Stimulated activated CD8-positive, alpha-beta memory T cell treated with anti-CD3 and anti-CD28 coated beads, Interleukin-15, amount 100 ng/mL, for 1 hour (primary cell): ENCODE data around the gene CFLAR.
"Not testable (repeated sequence)": the region's sequence is repeated elsewhere in the genome, so short reads cannot be mapped to it uniquely, and the experiment has no call there.

Source experiments
- DNase-seq: peaks from one replicate; pipeline ENCODE4 v3.0.0-alpha.2; 2020; ENCODE audit warnings: low read depth

The CFLAR gene

GRCh38 chr2:201116115-201116958 is at the start of gene CFLAR:
Gene CFLAR (plus strand): TSS chr2:201116164. CDS start chr2:201129866, 13,702 bp downstream.
- peak; percentile 61 for DNase-seq

DNA sequence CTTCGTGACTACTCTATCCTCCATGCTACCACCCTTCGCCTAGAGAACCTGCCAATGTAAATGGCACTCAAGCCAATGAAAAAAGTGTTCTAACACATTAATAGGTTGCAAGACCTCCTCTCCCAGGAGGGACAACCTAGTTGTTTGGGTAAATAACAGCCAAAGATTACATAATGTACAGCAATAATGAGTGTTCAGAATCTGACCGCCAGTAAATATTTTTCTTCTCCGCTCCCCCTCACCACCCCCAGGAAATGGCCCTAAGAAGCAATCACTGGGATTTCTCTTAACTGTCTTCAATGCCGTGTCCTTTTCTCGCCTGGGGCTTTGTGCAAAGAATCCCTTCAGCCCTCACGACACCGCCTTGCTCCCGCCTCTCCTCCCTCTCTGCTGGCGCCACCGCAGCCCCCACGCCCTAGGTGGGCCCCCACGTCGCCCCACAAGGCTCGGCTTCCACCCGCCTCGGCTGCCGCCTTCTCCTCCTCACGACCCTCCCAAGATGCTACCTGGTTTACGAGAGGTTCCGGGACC is 45.0 kb upstream of the CFLAR start:
- no peak for DNase-seq

GRCh38 chr2:201071479-201072200 is 44.3 kb upstream of the CFLAR start, which contains the start of the genes HYCC2 and NDUFB3:
Gene HYCC2 (minus strand): TSS chr2:201071671. CDS start chr2:201024009, 47,662 bp downstream.
Gene NDUFB3 (plus strand): TSS chr2:201072001. CDS start chr2:201078883, 6,882 bp downstream.
- peak; percentile 78 for DNase-seq

DNA sequence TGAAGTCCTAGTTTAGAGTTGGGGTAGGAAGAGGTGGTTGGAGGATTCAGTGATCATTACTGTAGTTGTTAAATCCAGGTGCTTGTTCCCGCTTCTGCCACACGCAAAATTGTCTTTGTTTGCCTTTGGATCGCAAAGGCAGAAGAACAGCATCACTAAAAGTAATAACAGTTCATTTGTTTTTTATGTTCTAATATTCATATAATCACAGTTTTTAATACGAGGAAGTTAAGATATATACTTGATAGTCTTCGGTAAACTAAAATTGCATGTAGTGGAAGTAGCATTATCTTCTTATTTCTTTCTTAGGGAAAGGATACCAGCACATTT is 43.8 kb upstream of the CFLAR start:
- DNase-seq: no peak

DNA sequence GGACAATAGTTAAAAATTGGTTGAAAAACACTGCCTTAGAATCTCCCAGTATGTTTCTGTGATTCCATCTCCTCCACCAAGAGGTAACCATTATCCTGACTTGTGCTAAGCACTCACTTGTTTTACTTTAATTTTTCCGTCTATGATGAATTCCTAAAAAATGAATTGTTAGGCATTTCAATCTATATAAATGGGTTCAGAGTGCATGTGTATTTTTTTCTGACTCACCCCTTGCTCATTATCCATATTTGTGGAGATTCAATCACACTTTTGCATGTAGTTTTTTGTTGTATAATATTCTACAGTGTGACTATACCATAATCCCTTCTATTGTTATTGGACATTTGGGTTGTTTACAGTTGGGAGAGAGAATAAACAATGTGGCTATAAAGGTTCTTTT is 42.9 kb upstream of the CFLAR start:
- DNase-seq: no peak

- no peak for DNase-seq
These were observed 41.0 kb upstream of the CFLAR start for GRCh38 chr2:201074996-201075395.

DNA sequence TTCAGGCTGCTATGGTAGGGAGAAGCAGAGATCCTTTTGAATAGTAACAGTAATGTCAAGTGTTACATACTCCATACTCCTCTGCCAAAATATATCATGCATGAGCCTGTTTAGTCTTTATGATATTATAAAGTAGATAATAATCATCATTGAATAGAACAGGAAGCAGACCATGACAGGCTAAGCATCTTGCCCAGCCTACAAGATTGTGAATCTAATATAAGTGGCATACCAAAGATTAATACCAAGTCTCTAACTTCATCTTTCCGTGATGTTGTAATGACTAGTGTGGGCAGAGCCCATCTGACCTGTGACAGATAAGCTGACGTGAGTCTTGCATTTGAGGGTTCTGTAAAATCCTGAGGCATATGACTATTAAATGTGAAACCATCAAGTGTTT is 31.1 kb upstream of the CFLAR start:
- no peak for DNase-seq

GRCh38 chr2:201090574-201090973 is 25.4 kb upstream of the CFLAR start:
- no peak for DNase-seq

DNA sequence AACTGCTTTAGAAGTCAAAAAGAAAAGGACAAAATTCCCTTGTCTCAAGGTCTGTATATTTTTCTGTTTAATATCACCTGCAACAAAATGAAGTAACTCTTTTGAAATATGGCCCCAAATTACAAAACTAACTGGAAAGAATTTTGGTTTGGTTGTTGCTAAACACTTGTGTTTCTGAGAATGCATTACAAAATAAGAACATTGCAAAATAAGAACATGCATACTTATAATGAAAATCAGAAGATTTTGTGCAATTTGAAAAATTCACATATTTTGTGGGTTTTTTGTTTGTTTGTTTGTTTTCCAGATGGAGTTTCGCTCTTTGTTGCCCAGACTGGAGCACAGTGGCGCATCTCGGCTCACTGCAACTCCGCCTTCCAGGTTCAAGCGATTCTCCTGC is 22.4 kb upstream of the CFLAR start:
- DNase-seq: no peak

DNA sequence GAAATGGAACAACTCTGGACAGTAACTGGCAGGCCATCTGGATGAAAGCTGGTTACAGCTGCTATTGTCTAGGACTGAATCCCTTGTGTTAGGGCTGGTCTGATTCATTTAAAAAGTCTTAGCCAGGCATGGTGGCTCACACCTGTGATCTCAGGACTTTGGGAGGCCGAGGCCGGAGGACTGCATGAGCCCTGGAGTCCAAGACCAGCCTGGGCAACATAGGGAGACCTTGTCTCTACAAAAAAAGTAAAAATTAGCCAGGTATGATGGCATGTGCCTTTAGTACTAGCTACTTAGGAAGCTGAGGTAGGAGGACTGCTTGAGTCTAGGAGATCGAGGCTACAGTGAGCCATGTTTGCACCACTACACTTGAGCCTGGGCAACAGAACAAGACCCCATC is 15.5 kb upstream of the CFLAR start:
- no peak for DNase-seq

DNA sequence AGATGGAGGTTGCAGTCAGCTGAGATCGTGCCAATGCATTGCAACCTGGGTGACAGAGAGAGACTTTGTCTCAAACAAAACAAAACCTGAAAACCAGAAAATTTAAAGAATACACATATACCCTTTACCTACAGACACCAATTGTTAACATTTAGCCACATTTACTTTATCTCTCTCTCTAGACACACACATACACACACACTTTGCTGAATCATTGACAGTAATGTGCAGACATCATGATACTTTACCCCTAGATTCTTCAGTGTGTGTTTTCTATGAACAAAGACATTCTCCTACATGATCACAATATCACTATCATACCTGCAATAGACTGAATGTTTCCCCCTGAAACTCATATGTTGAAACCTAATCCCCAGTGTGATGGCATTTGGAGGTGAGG is 10.2 kb upstream of the CFLAR start:
- no peak for DNase-seq

- DNase-seq: no peak
These were observed 8.3 kb upstream of the CFLAR start for GRCh38 chr2:201107624-201108023.

- no peak for DNase-seq
These were observed 7.6 kb upstream of the CFLAR start for GRCh38 chr2:201108341-201108740.

GRCh38 chr2:201109186-201109585 is 6.8 kb upstream of the CFLAR start:
- DNase-seq: no peak

- no peak for DNase-seq
These were observed 5.3 kb upstream of the CFLAR start for GRCh38 chr2:201110615-201111014.

GRCh38 chr2:201111096-201111495 is 4.9 kb upstream of the CFLAR start:
- DNase-seq: no peak

DNA sequence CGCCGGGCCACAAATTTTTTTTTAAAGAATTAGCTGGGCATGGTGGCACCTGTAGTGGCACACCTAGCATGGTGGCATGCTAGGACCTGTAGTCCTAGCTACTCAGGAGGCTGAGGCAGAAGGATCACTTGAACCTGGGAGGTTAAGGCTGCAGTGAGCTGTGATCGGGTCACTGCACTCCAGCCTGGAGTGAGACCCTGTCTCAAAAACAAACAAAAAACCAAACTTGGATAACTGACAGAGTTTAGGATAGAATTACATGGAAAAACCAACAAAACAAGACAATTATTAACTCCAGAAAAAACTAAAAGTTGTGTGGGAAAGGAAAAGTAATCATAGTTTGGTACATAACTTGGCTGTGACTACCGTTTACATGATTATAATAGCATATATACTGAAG is 1.6 kb upstream of the CFLAR start:
- DNase-seq: no peak

GRCh38 chr2:201114846-201115245 is 1.1 kb upstream of the CFLAR start:
- no peak for DNase-seq

GRCh38 chr2:201116959-201117734 is 1.2 kb downstream of the CFLAR start:
- DNase-seq: no peak

DNA sequence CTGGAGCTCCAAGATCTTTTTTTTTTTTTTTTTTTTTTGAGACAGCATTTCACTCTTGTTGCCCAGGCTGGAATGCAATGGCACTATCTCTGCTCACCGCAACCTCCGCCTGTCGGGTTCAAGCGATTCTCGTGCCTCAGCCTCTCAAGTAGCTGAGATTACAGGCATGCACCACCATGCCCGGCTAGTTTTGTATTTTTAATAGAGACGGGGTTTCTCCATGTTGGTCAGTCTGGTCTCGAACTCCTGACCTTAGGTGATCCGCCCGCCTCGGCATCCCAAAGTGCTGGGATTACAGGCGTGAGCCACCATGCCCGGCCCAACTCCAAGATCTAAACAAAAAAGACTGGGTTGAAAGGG is 1.8 kb downstream of the CFLAR start:
- DNase-seq: not testable (repeated sequence)

- DNase-seq: peak; percentile 76
These were observed 2.4 kb downstream of the CFLAR start for GRCh38 chr2:201118121-201118960.
